Suprapubic skin (tissue), 4 donors: ENCODE data around the gene FAM24B. TPM values are rescaled to one million over a fixed set of nuclear protein-coding genes. Genes with fewer than 3 reads are reported as not detected.

Experiments
- DNase-seq, 2 donors: peaks; one replicate each; pipeline ENCODE4 v3.0.0-alpha.2; 2019; ENCODE audit warnings: low spot score in 2 of 2
- H3K27ac ChIP-seq: fragments of 200-600 bp; sonication (generic); one replicate; pipeline ENCODE4 v1.5.1; 2019
- H3K27me3 ChIP-seq: fragments of 200-600 bp; sonication (generic); one replicate; pipeline ENCODE4 v1.5.1; 2019
- H3K36me3 ChIP-seq: fragments of 200-600 bp; sonication (generic); one replicate; pipeline ENCODE4 v1.5.1; 2019
- H3K4me1 ChIP-seq: fragments of 200-600 bp; sonication (generic); one replicate; pipeline ENCODE4 v1.5.1; 2019
- H3K4me3 ChIP-seq: fragments of 200-600 bp; sonication (generic); one replicate; pipeline ENCODE4 v1.5.1; 2019; ENCODE audit warnings: mild to moderate bottlenecking
- H3K9me3 ChIP-seq: fragments of 200-600 bp; sonication (generic); one replicate; pipeline ENCODE4 v1.5.1; 2019
- EP300 ChIP-seq: sonication (generic); formaldehyde crosslinking; IDR thresholded peaks from one replicate; pipeline ENCODE4 v1.6.1; 2017; ENCODE audit warnings: antibody characterized with exemption
- POLR2A ChIP-seq, 2 donors: fragments of 450-650 bp; IDR thresholded peaks; one replicate each; pipeline ENCODE4 v1.6.1; 2017; ENCODE audit warnings: antibody characterized with exemption in 2 of 2, mild to moderate bottlenecking in 2 of 2, moderate library complexity in 2 of 2
- POLR2AphosphoS5 ChIP-seq, 3 donors: sonication (generic); formaldehyde crosslinking; IDR thresholded peaks; one replicate each; pipeline ENCODE4 v1.6.1; 2017; ENCODE audit warnings: antibody characterized with exemption in 3 of 3
- WGBS: methylation state at CpG from one replicate; pipeline ENCODE4 v1.1.5; 2018; 5-methylcytosine and 5-hydroxymethylcytosine counted together
- total RNA-seq, 4 donors: library from RNA; depleted of rRNA; stranded (reverse); fragments of >200 nt; gene quantifications; one replicate each; pipeline ENCODE4 v1.1.0, GENCODE V29; 2016

The FAM24B gene
- total RNA-seq, 4 donors from 2014 or later: 4.5 to 10.0 (median 7.1) TPM

GRCh38 chr10:122802282-122802681, 77.1 kb downstream of the FAM24B start:
- DNase-seq: no peak
- no peaks in the 10 kb centered on the region for H3K27me3 ChIP-seq
- WGBS: 88% methylated on average over 6 of the region's 7 CpGs

More at GRCh38 chr10:122802282-122802681, 77.1 kb downstream of the FAM24B start:
- H3K36me3 ChIP-seq: no peaks in the 10 kb centered on the region
- H3K4me3 ChIP-seq: no peak overlapping the region
- H3K27ac ChIP-seq: no peak overlapping the region
- H3K4me1 ChIP-seq: no peaks in the 10 kb centered on the region
- TF ChIP-seq EP300 (no peak), POLR2A (IDR thresholded peaks at IDR 0.05) (no peak), POLR2AphosphoS5 (IDR thresholded peaks at IDR 0.05) (no peak)
- H3K9me3 ChIP-seq: no peaks in the 10 kb centered on the region

Other genes with a start within 250 kb of the FAM24B start
- gene C10orf120, start 179.7 kb downstream of the FAM24B start, total RNA-seq: not detected
- gene CUZD1, start 33.7 kb downstream of the FAM24B start, total RNA-seq: 1 to 10 TPM in 1 of 4 donors, under 1 TPM in 2, not detected in 1; 0.26 to 2.7 (median 0.81) TPM
- not detected for gene FAM24A, start 31.0 kb upstream of the FAM24B start, total RNA-seq
- gene C10orf88, start 74.6 kb upstream of the FAM24B start, total RNA-seq: 1 to 10 TPM; 3.7 to 8.9 (median 5.5) TPM
- 1 to 10 TPM; 3.4 to 7.9 (median 5.7) TPM for gene PSTK, start 100.8 kb upstream of the FAM24B start, total RNA-seq
- 10 to 100 TPM in 3 of 4 donors, 1 to 10 TPM in 1; 9.5 to 25.2 (median 12.9) TPM for gene IKZF5, start 129.2 kb upstream of the FAM24B start, total RNA-seq
- gene ACADSB, start 129.4 kb upstream of the FAM24B start, total RNA-seq: 10 to 100 TPM; 18.0 to 36.9 (median 27.4) TPM